Activated T-helper 17 cell treated with anti-CD3 and anti-CD28 coated beads, Interleukin-2, amount 50 U/mL, for 72 hours (primary cell): Measurements from ENCODE around the gene DPY30. TPM values are rescaled to one million over a fixed set of nuclear protein-coding genes. Genes with fewer than 3 reads are reported as not detected.

Source experiments
- ATAC-seq: fragments of 150-1000 bp; cut with Tn5 transposase; replicated peaks from 2 replicates; pipeline ENCODE4 v1.10.0; 2021; ENCODE audit warnings: mild to moderate bottlenecking, moderate library complexity
- H3K27ac Mint-ChIP-seq: one replicate; pipeline ENCODE4 v1.8.0; 2022; ENCODE audit warnings: mixed read lengths
- H3K27me3 Mint-ChIP-seq: one replicate; pipeline ENCODE4 v1.8.0; 2022; ENCODE audit warnings: mixed read lengths
- H3K36me3 Mint-ChIP-seq: one replicate; pipeline ENCODE4 v1.8.0; 2022; ENCODE audit warnings: low read depth, mild to moderate bottlenecking, mixed read lengths
- H3K4me1 Mint-ChIP-seq: one replicate; pipeline ENCODE4 v1.8.0; 2022; ENCODE audit warnings: mixed read lengths
- H3K4me3 Mint-ChIP-seq: one replicate; pipeline ENCODE4 v1.8.0; 2022; ENCODE audit warnings: mild to moderate bottlenecking, mixed read lengths
- H3K9me3 Mint-ChIP-seq: one replicate; pipeline ENCODE4 v1.8.0; 2022; ENCODE audit warnings: mixed read lengths
- total RNA-seq, 2 donors: library from RNA; stranded (reverse); gene quantifications; one replicate each; pipeline ENCODE4 v1.2.3, GENCODE V29; 2022

DPY30 gene
- total RNA-seq, 2 donors from 2014 or later, result 50.1 to 66.2 TPM

- no peaks in the 10 kb centered on the region for H3K36me3 Mint-ChIP-seq
- peak overlapping the region; percentile 0 for H3K27ac Mint-ChIP-seq
- no peaks in the 10 kb centered on the region for H3K27me3 Mint-ChIP-seq
- peak; percentile 47 for ATAC-seq
- no peak overlapping the region for H3K4me3 Mint-ChIP-seq
- H3K9me3 Mint-ChIP-seq, result no peaks in the 10 kb centered on the region
- peaks cover 24% of the 10 kb centered on the region for H3K4me1 Mint-ChIP-seq
Observed at GRCh38 chr2:31998731-31999383, 40.7 kb downstream of the DPY30 start.

- H3K4me3 Mint-ChIP-seq, result peak overlapping the region; percentile 30
- peak overlapping the region; percentile 20 for H3K27ac Mint-ChIP-seq
- no peaks in the 10 kb centered on the region for H3K36me3 Mint-ChIP-seq
- peak; percentile 80 for ATAC-seq
- peaks cover 25% of the 10 kb centered on the region for H3K4me1 Mint-ChIP-seq
- no peaks in the 10 kb centered on the region for H3K27me3 Mint-ChIP-seq
- H3K9me3 Mint-ChIP-seq, result no peaks in the 10 kb centered on the region
Observed at GRCh38 chr2:31997653-31998052, 42.0 kb downstream of the DPY30 start.

- peak overlapping the region; percentile 10 for H3K27ac Mint-ChIP-seq
- H3K4me1 Mint-ChIP-seq, result peaks cover 29% of the 10 kb centered on the region
- ATAC-seq, result no peak
Observed at GRCh38 chr2:31996571-31997150, 42.9 kb downstream of the DPY30 start.

DNA sequence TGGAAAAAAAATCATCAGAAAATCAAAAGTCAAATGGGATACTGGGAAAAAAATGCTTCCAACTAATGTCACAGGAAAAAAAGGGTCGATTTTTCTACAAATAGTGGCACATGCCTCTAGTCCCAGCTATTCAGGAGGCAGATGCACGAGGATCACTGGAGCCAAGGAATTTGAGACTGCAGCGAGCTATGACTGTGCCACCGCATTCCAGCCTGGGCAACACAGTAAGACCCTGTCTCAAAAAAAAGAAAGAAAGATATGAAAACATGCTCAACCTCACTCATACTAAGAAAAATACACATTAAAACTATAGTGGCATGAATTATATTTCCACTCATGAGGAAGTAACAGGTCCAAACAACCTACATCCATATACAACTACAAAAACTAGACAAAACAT lies 46.7 kb downstream of the DPY30 start:
- Mint-ChIP-seq H3K27ac (peak overlapping the region; percentile 62), H3K27me3 (no peaks in the 10 kb centered on the region), H3K9me3 (no peaks in the 10 kb centered on the region), H3K4me1 (peaks cover 22% of the 10 kb centered on the region), H3K4me3 (no peak overlapping the region), H3K36me3 (peaks cover 5% of the 10 kb centered on the region)
- ATAC-seq, result no peak

More at GRCh38 chr2:31996571-31997150, 42.9 kb downstream of the DPY30 start:
- Mint-ChIP-seq H3K36me3 (peaks cover 5% of the 10 kb centered on the region), H3K9me3 (no peaks in the 10 kb centered on the region), H3K27me3 (no peaks in the 10 kb centered on the region), H3K4me3 (no peak overlapping the region)

DNA sequence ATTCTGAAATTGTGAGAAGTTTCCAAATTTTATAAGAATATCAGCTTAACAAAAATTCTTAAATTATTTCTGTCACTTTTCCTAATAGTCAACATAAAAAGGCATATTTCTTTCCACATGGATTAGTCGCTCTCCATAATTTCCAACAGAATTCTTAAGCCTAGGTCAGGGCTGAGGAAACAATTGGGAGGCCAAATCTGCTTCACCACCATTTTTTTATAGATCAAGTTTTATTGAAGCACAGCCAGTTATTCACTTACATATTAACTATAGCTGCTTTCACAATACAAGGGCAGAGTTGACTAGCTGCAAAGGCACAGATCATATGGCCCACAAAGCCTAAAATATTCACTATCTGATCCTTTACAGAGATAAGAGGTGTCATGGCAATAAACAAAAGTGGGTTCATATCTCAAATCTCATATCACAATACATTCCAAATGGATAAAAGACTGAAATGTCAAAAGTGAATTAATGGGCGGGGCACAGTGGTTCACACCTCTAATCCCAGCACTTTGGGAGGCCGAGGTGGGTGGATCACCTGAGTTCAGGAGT lies 47.5 kb downstream of the DPY30 start:
- no peak for ATAC-seq
- Mint-ChIP-seq H3K9me3 (no peaks in the 10 kb centered on the region), H3K27ac (no peak overlapping the region), H3K27me3 (no peaks in the 10 kb centered on the region), H3K4me3 (no peak overlapping the region), H3K36me3 (peaks cover 5% of the 10 kb centered on the region), H3K4me1 (peaks cover 21% of the 10 kb centered on the region)

DNA sequence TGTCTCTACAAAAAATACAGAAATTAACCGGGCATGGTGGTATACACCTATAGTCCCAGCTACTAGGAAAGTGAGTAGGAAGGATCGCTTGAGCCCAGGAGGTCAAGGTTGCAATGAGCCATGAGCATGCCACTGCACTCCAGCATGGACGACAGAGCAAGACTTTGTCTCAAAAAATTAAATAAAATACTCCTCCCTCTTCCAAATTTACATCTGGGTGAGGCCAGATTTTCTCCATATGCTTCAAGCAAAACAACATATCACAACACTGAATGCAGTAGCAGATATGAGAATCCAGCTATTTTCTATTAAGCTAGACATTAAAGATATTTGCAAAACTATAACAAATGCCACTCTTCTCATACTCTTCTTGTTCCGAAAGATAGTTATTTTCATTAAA lies 49.7 kb downstream of the DPY30 start:
- peaks cover 15% of the 10 kb centered on the region for H3K4me1 Mint-ChIP-seq
- H3K36me3 Mint-ChIP-seq, result peaks cover 5% of the 10 kb centered on the region
- H3K27me3 Mint-ChIP-seq, result no peaks in the 10 kb centered on the region
- no peak for ATAC-seq
- no peak overlapping the region for H3K4me3 Mint-ChIP-seq
- no peak overlapping the region for H3K27ac Mint-ChIP-seq
- H3K9me3 Mint-ChIP-seq, result no peaks in the 10 kb centered on the region

DNA sequence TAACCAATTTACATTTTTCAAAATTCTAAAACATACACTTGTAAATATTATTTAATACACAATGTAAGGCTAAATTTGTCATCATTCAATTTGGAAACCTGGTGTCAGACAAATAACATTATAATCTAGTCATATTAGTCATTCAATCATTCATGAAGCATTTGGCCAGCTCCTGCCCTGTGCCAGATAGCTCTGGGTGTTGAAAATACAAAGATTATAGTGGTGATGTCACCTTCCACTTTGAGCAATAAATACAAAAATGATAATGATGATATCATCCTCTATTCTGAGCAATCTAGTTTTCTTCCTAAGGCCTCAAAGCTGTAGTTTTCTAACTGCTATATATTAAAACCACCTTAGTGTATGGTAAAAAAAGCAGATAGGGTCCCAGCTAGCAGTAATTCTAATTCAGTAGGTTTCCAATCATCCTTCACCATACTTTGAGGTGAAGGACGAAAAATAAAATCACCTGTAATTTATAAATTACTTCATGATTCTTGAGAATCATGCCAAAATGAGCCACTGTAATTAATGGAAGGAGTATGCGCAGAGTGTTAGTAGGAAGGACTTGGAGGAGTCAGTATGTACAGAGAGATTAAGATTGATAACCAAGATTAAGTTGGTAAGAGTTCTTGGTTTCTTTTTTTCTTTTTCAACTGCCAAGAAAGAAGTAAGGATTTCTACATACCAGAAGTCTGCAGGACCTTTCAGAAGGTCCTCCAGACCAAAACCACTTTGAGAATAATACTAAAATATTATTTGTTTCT lies 52.0 kb downstream of the DPY30 start:
- Mint-ChIP-seq H3K4me3 (peak overlapping the region; percentile 13), H3K4me1 (peaks cover 8% of the 10 kb centered on the region), H3K27me3 (no peaks in the 10 kb centered on the region), H3K36me3 (peaks cover 21% of the 10 kb centered on the region), H3K27ac (peak overlapping the region; percentile 71), H3K9me3 (no peaks in the 10 kb centered on the region)
- ATAC-seq, result peak; percentile 88

DNA sequence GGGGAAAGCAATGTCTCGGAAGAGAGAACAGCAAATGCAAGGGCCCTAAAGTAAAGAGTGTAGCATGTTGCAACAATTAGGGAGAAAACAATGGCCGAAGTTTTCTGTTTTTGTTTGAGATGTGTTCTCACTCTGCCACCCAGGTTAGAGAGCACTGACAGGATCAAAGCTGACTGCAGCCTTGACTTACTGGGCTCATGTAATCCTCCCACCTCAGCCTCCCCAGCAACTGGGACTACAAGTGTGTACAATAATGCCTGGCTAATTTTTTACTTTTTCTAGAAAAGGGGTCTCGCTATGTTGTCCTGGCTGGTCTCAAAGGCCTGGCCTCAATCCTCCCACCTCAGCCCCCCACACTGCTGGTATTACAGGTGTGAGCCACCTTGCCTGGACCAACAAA lies 52.7 kb downstream of the DPY30 start:
- H3K27me3 Mint-ChIP-seq, result no peaks in the 10 kb centered on the region
- no peaks in the 10 kb centered on the region for H3K9me3 Mint-ChIP-seq
- H3K4me3 Mint-ChIP-seq, result no peak overlapping the region
- peaks cover 5% of the 10 kb centered on the region for H3K4me1 Mint-ChIP-seq
- ATAC-seq, result no peak
- H3K36me3 Mint-ChIP-seq, result peaks cover 16% of the 10 kb centered on the region
- H3K27ac Mint-ChIP-seq, result peak overlapping the region; percentile 40

GRCh38 chr2:31983762-31984467 lies 55.7 kb downstream of the DPY30 start:
- peaks cover 1% of the 10 kb centered on the region for H3K9me3 Mint-ChIP-seq
- H3K27me3 Mint-ChIP-seq, result no peaks in the 10 kb centered on the region

GRCh38 chr2:31980674-31981356 lies 58.8 kb downstream of the DPY30 start:
- Mint-ChIP-seq H3K36me3 (peaks cover 16% of the 10 kb centered on the region), H3K4me1 (peaks cover 26% of the 10 kb centered on the region), H3K9me3 (peaks cover 4% of the 10 kb centered on the region), H3K27ac (peak overlapping the region; percentile 9), H3K27me3 (no peaks in the 10 kb centered on the region), H3K4me3 (peak overlapping the region; percentile 1)
- ATAC-seq, result peak; percentile 71

More at GRCh38 chr2:31983762-31984467, 55.7 kb downstream of the DPY30 start:
- no peak overlapping the region for H3K4me3 Mint-ChIP-seq
- no peak overlapping the region for H3K27ac Mint-ChIP-seq
- H3K36me3 Mint-ChIP-seq, result peaks cover 16% of the 10 kb centered on the region
- peaks cover 23% of the 10 kb centered on the region for H3K4me1 Mint-ChIP-seq
- ATAC-seq, result no peak

DNA sequence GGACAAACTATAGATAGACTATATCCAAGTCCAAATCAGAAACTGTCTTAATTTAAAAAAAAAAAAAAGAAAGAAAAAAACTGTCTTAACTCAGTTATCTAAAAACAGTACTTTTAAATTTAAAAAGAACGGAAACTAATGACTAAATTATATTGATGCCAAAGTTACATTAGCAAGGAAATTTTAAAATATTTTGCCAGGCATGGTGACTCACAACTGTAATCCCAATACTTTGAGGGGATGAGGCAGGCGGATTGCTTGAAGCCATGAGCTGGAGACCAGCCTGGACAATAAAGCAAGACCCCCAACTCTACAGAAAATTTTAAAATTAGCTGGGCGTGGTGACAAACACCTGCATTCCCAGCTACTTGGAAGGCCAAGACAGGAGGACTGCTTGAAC lies 59.6 kb downstream of the DPY30 start:
- no peak overlapping the region for H3K27ac Mint-ChIP-seq
- no peak for ATAC-seq
- peaks cover 26% of the 10 kb centered on the region for H3K4me1 Mint-ChIP-seq
- H3K27me3 Mint-ChIP-seq, result no peaks in the 10 kb centered on the region
- no peak overlapping the region for H3K4me3 Mint-ChIP-seq
- H3K36me3 Mint-ChIP-seq, result peaks cover 16% of the 10 kb centered on the region
- H3K9me3 Mint-ChIP-seq, result peaks cover 4% of the 10 kb centered on the region

DNA sequence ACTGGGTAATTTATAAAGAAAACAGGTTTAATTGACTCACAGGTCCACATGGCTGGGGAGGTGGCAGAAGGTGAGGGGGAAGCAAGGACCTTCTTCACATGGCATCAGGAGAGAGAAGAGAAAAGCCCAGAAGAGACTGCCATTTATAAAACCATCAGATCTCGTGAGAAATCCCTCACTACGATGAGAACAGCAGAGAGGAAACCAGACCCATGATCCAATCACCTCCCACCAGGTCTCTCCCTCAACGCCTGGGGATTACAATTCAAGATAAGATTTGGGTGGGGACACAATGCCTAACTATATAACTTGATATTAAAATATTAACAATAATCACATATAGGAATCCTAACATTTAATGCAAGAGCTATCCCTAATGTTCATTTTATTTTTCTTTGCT lies 60.6 kb downstream of the DPY30 start:
- H3K4me1 Mint-ChIP-seq, result peaks cover 26% of the 10 kb centered on the region
- H3K9me3 Mint-ChIP-seq, result peaks cover 4% of the 10 kb centered on the region
- H3K27me3 Mint-ChIP-seq, result no peaks in the 10 kb centered on the region
- no peak overlapping the region for H3K27ac Mint-ChIP-seq
- H3K4me3 Mint-ChIP-seq, result no peak overlapping the region
- peaks cover 7% of the 10 kb centered on the region for H3K36me3 Mint-ChIP-seq
- ATAC-seq, result no peak

DNA sequence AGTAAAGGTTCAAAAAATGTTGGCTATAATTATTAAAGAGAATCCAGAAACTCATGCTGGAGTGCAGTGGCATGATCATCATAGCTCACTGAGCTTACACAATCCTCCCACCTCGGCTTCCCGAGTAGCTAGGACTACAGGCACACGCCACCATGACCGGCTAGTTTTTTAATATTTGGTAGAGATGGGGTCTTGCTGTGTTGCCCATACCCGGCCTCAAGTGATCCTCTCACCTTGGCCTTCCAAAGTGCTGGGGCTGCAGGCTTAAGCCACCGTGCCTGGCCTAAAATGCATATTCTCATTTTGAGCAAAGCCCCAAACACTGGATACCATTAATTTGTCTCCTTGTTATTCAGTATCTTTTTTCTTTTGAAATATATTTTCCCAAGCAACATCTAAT lies 61.2 kb downstream of the DPY30 start:
- H3K4me3 Mint-ChIP-seq, result no peak overlapping the region
- H3K4me1 Mint-ChIP-seq, result peaks cover 26% of the 10 kb centered on the region
- no peak overlapping the region for H3K27ac Mint-ChIP-seq
- no peaks in the 10 kb centered on the region for H3K27me3 Mint-ChIP-seq
- H3K9me3 Mint-ChIP-seq, result peaks cover 4% of the 10 kb centered on the region
- no peak for ATAC-seq
- peaks cover 2% of the 10 kb centered on the region for H3K36me3 Mint-ChIP-seq
